ENCODE data around the gene VIT. TPM values are rescaled to one million over a fixed set of nuclear protein-coding genes. Genes with fewer than 3 reads are reported as not detected.

VIT gene
- total RNA-seq, 5 donors from 2014 or later (not counting 1 experiment from before 2014, with no cell fraction given): 0.14 TPM; not detected in 4

DNA sequence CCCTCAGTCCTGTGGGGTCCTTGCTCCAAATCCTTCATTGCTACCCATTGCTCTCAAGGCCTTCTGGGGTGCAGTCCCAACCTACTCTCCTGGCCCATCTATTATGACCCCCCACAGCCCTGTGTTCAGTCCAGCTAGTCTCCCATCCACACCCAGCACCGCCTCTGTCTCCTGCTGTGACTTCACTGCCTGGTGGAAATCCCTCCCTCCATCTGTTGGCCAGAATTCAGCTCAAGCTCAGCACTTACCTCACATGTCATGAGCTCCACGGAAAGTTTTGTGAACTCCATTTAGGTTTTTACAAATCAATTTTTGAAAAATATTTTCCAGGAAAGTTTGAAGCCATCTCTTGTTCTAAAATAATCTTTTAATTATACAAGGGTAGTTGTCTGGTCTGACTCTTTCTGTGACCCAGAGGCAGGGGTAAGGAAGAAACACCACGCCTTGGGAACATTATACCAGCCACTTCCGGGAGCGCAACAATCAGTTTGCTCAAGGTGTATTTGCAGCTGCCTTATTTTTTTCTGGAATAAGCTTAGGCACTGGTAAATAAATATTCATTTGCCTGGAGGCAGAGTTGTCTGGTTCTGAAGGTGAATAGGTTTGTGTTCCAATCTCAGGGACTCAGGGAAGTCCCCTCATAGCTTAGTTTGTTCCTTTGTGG lies 110.8 kb downstream of the VIT start:
- Histone ChIP-seq H3K27ac (ENCODE audit: low read length) (no peak overlapping the region), H3K27me3 (replicated peaks in 1 of 2; ENCODE audit: control insufficient read depth in 2 of 2, extremely low read depth in 1 of 2, insufficient read depth in 2 of 2, low read length in 1 of 2) (peaks cover 0 to 11% of the 10 kb centered on the region in 2 experiments), H3K9me3 (no peaks in the 10 kb centered on the region), H3K4me1 (ENCODE audit: control insufficient read depth in 1 of 2, extremely low read depth in 1 of 2, insufficient read depth in 2 of 2, low read length in 2 of 2) (peaks cover 0 to 25% of the 10 kb centered on the region in 2 experiments), H3K36me3 (ENCODE audit: control insufficient read depth in 2 of 2, extremely low read depth in 1 of 2, insufficient read depth in 1 of 2, low read length in 1 of 2) (no peaks in the 10 kb centered on the region), H3K4me3 (ENCODE audit: control insufficient read depth in 1 of 2, extremely low read depth in 1 of 2, low read length in 1 of 2) (no peak overlapping the region)
- Mint-ChIP-seq H3K4me3 (no peak overlapping the region), H3K4me1 (peaks cover 0 to 3% (median 0%) of the 10 kb centered on the region in 3 donors), H3K27me3 (peaks cover under 1 to 7% of the 10 kb centered on the region in 2 donors), H3K9me3 (peaks cover 0 to 6% (median 0%) of the 10 kb centered on the region in 3 donors), H3K27ac (no peak overlapping the region), H3K36me3 (no peaks in the 10 kb centered on the region)
- POLR2A ChIA-PET: no interaction called here
- CTCF ChIA-PET: no interaction called here
- WGBS (ENCODE audit: insufficient coverage): no CpG with 5 or more reads among the region's 5 CpGs
- ATAC-seq (replicated peaks in 1 of 4) (no peak), DNase-seq (no peak)

DNA sequence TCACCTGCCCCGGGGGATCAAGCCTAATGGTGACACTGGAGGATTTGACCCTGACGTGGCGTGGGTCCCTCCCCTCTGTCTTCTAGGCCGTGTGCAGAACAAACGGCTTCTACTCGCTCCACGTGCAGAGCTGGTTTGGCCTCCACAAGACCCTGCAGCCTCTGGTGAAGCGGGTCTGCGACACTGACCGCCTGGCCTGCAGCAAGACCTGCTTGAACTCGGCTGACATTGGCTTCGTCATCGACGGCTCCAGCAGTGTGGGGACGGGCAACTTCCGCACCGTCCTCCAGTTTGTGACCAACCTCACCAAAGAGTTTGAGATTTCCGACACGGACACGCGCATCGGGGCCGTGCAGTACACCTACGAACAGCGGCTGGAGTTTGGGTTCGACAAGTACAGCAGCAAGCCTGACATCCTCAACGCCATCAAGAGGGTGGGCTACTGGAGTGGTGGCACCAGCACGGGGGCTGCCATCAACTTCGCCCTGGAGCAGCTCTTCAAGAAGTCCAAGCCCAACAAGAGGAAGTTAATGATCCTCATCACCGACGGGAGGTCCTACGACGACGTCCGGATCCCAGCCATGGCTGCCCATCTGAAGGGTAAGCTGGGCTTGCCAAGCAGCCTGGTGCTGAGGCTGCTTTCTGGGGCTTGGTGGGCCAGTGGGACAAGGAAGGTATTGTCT lies 112.0 kb downstream of the VIT start:
- ChIA-PET POLR2A (no interaction called here), CTCF (no interaction called here)
- no peak overlapping the region for H3K27ac ChIP-seq (ENCODE audit: low read length)
- 94% methylated on average over 32 of the region's 35 CpGs for WGBS (ENCODE audit: insufficient coverage)
- no peak for DNase-seq
- H3K9me3 Mint-ChIP-seq: peaks cover 0 to under 1% (median 0%) of the 10 kb centered on the region in 3 donors
- H3K27me3 ChIP-seq (replicated peaks in 1 of 2; ENCODE audit: control insufficient read depth in 2 of 2, extremely low read depth in 1 of 2, insufficient read depth in 2 of 2, low read length in 1 of 2): peaks cover 0 to 11% of the 10 kb centered on the region in 2 experiments
- peaks cover 0 to 3% (median 0%) of the 10 kb centered on the region in 3 donors for H3K4me1 Mint-ChIP-seq
- no peaks in the 10 kb centered on the region for H3K9me3 ChIP-seq
- ATAC-seq (replicated peaks in 1 of 4): no peak
- H3K27ac Mint-ChIP-seq: no peak overlapping the region
- no peak overlapping the region for H3K4me3 ChIP-seq (ENCODE audit: control insufficient read depth in 1 of 2, extremely low read depth in 1 of 2, low read length in 1 of 2)
- no peaks in the 10 kb centered on the region for H3K36me3 Mint-ChIP-seq
- H3K4me1 ChIP-seq (ENCODE audit: control insufficient read depth in 1 of 2, extremely low read depth in 1 of 2, insufficient read depth in 2 of 2, low read length in 2 of 2): peaks cover 0 to 20% of the 10 kb centered on the region in 2 experiments
- no peak overlapping the region for H3K4me3 Mint-ChIP-seq
- no peaks in the 10 kb centered on the region for H3K36me3 ChIP-seq (ENCODE audit: control insufficient read depth in 2 of 2, extremely low read depth in 1 of 2, insufficient read depth in 1 of 2, low read length in 1 of 2)
- H3K27me3 Mint-ChIP-seq: peaks cover 2 to 7% of the 10 kb centered on the region in 2 donors

DNA sequence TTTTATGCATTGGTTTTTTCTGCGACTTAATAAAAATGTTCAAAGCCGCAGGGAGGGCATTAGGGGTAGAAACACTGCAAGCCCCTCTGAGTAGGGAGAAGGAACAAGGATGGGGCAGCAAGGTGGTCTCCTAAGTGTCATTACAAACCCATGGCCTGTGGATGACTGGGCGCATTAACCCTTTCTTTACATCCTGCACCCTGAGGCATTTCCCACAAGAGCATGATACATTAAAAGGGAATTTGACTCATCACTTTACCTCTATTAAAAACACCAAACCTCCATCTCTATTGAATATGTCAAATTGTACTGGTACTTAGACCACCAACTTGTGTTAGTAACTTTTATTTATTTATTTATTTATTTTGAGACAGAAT lies 112.5 kb downstream of the VIT start:
- no CpG with 5 or more reads among the region's 3 CpGs for WGBS (ENCODE audit: insufficient coverage)
- Histone ChIP-seq H3K4me3 (ENCODE audit: control insufficient read depth in 1 of 2, extremely low read depth in 1 of 2, low read length in 1 of 2) (no peak overlapping the region), H3K27me3 (replicated peaks in 1 of 2; ENCODE audit: control insufficient read depth in 2 of 2, extremely low read depth in 1 of 2, insufficient read depth in 2 of 2, low read length in 1 of 2) (peaks cover 0 to 11% of the 10 kb centered on the region in 2 experiments), H3K9me3 (no peaks in the 10 kb centered on the region), H3K27ac (ENCODE audit: low read length) (no peak overlapping the region), H3K36me3 (ENCODE audit: control insufficient read depth in 2 of 2, extremely low read depth in 1 of 2, insufficient read depth in 1 of 2, low read length in 1 of 2) (no peaks in the 10 kb centered on the region), H3K4me1 (ENCODE audit: control insufficient read depth in 1 of 2, extremely low read depth in 1 of 2, insufficient read depth in 2 of 2, low read length in 2 of 2) (peaks cover 0 to 16% of the 10 kb centered on the region in 2 experiments)
- Mint-ChIP-seq H3K9me3 (no peaks in the 10 kb centered on the region), H3K27me3 (peaks cover 2 to 7% of the 10 kb centered on the region in 2 donors), H3K4me1 (peaks cover 0 to 3% (median 0%) of the 10 kb centered on the region in 3 donors), H3K4me3 (no peak overlapping the region), H3K27ac (no peak overlapping the region), H3K36me3 (no peaks in the 10 kb centered on the region)
- ATAC-seq (replicated peaks in 1 of 4) (no peak), DNase-seq (no peak)
- ChIA-PET POLR2A (no interaction called here), CTCF (no interaction called here)

DNA sequence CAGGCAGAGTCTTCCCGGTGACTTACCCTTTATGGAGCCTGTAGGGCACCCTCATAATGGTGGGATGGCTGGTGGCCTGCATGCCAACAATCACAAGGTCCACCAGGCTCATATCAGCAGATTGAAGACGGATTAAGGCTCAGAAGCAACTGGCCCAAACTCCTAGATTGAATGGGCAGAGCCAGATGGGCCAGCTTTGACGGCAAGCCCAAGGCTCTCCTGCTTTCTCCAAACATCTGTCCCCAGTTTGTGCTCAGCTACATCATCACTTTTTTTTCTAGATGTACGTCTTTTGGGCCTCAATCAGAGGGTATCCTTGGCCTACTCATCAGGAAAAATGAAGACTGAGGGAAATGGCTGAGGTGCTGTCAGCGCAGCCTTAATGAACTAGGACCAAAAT lies 114.6 kb downstream of the VIT start:
- no peaks in the 10 kb centered on the region for H3K9me3 ChIP-seq
- POLR2A ChIA-PET: no interaction called here

DNA sequence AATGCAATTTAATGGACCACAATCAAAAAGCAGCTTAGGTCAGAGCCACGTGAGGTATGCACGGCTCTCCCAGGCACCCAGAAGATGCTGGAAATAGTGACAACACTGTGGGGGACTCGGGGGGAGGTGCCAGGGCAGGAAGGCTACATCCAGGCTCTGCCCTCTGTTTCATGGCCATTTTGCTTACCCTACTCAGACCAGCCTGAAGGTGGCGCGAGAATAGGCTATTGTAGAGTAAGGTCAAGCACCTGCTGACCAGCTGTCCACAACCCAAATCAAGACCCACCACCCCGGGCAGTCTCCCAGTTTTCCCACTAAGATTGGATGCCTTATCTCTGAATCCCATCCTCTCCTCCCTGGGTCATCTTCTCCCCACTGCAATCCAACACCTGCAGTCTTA lies 115.7 kb downstream of the VIT start:
- Histone ChIP-seq H3K9me3 (no peaks in the 10 kb centered on the region), H3K36me3 (ENCODE audit: control insufficient read depth in 2 of 2, extremely low read depth in 1 of 2, insufficient read depth in 1 of 2, low read length in 1 of 2) (no peaks in the 10 kb centered on the region), H3K4me3 (ENCODE audit: control insufficient read depth in 1 of 2, extremely low read depth in 1 of 2, low read length in 1 of 2) (no peak overlapping the region), H3K27ac (ENCODE audit: low read length) (no peak overlapping the region), H3K27me3 (replicated peaks in 1 of 2; ENCODE audit: control insufficient read depth in 2 of 2, extremely low read depth in 1 of 2, insufficient read depth in 2 of 2, low read length in 1 of 2) (peaks cover 0 to 11% of the 10 kb centered on the region in 2 experiments), H3K4me1 (ENCODE audit: control insufficient read depth in 1 of 2, extremely low read depth in 1 of 2, insufficient read depth in 2 of 2, low read length in 2 of 2) (no peaks in the 10 kb centered on the region)
- H3K27ac Mint-ChIP-seq: no peak overlapping the region
- no peak overlapping the region for H3K4me3 Mint-ChIP-seq
- no peak for DNase-seq
- H3K27me3 Mint-ChIP-seq: peaks cover 2% of the 10 kb centered on the region in 2 donors
- ChIA-PET POLR2A (no interaction called here), CTCF (interaction anchor here in 1 of 2 donors (0.6 kb wide), 1 partner anchor 1042 kb away, joined by 4 read pairs; no protein-coding TSS in a partner anchor)
- 66% methylated on average over 3 of the region's 6 CpGs for WGBS (ENCODE audit: insufficient coverage)
- H3K4me1 Mint-ChIP-seq: no peaks in the 10 kb centered on the region
- no peaks in the 10 kb centered on the region for H3K36me3 Mint-ChIP-seq
- no peaks in the 10 kb centered on the region for H3K9me3 Mint-ChIP-seq
- no peak for ATAC-seq (replicated peaks in 1 of 4)

More for the DNA sequence above, 114.6 kb downstream of the VIT start:
- 95% methylated on average over 4 of the region's 5 CpGs for WGBS (ENCODE audit: insufficient coverage)
- ATAC-seq (replicated peaks in 1 of 4) (no peak), DNase-seq (no peak)
- H3K27me3 Mint-ChIP-seq: peaks cover 2 to 7% of the 10 kb centered on the region in 2 donors
- H3K4me1 Mint-ChIP-seq: no peaks in the 10 kb centered on the region
- H3K36me3 ChIP-seq (ENCODE audit: control insufficient read depth in 2 of 2, extremely low read depth in 1 of 2, insufficient read depth in 1 of 2, low read length in 1 of 2): no peaks in the 10 kb centered on the region
- H3K27ac Mint-ChIP-seq: no peak overlapping the region
- H3K27me3 ChIP-seq (replicated peaks in 1 of 2; ENCODE audit: control insufficient read depth in 2 of 2, extremely low read depth in 1 of 2, insufficient read depth in 2 of 2, low read length in 1 of 2): peaks cover 0 to 11% of the 10 kb centered on the region in 2 experiments
- H3K36me3 Mint-ChIP-seq: no peaks in the 10 kb centered on the region
- no peak overlapping the region for H3K4me3 Mint-ChIP-seq
- CTCF ChIA-PET: no interaction called here
- H3K4me3 ChIP-seq (ENCODE audit: control insufficient read depth in 1 of 2, extremely low read depth in 1 of 2, low read length in 1 of 2): no peak overlapping the region
- no peaks in the 10 kb centered on the region for H3K9me3 Mint-ChIP-seq
- no peak overlapping the region for H3K27ac ChIP-seq (ENCODE audit: low read length)
- H3K4me1 ChIP-seq (ENCODE audit: control insufficient read depth in 1 of 2, extremely low read depth in 1 of 2, insufficient read depth in 2 of 2, low read length in 2 of 2): peaks cover 0 to 4% of the 10 kb centered on the region in 2 experiments

- ATAC-seq (replicated peaks in 1 of 4) (no peak), DNase-seq (no peak)
- no peak overlapping the region for H3K27ac Mint-ChIP-seq
- Histone ChIP-seq H3K4me1 (ENCODE audit: control insufficient read depth in 1 of 2, extremely low read depth in 1 of 2, insufficient read depth in 2 of 2, low read length in 2 of 2) (no peaks in the 10 kb centered on the region), H3K9me3 (no peaks in the 10 kb centered on the region), H3K4me3 (ENCODE audit: control insufficient read depth in 1 of 2, extremely low read depth in 1 of 2, low read length in 1 of 2) (no peak overlapping the region), H3K36me3 (ENCODE audit: control insufficient read depth in 2 of 2, extremely low read depth in 1 of 2, insufficient read depth in 1 of 2, low read length in 1 of 2) (no peaks in the 10 kb centered on the region), H3K27me3 (replicated peaks in 1 of 2; ENCODE audit: control insufficient read depth in 2 of 2, extremely low read depth in 1 of 2, insufficient read depth in 2 of 2, low read length in 1 of 2) (no peaks in the 10 kb centered on the region), H3K27ac (ENCODE audit: low read length) (no peak overlapping the region)
- 93% methylated on average over 2 of the region's 2 CpGs for WGBS (ENCODE audit: insufficient coverage)
- no peaks in the 10 kb centered on the region for H3K36me3 Mint-ChIP-seq
- ChIA-PET CTCF (no interaction called here), POLR2A (no interaction called here)
- H3K27me3 Mint-ChIP-seq: no peaks in the 10 kb centered on the region
- H3K4me1 Mint-ChIP-seq: no peaks in the 10 kb centered on the region
- no peaks in the 10 kb centered on the region for H3K9me3 Mint-ChIP-seq
- H3K4me3 Mint-ChIP-seq: no peak overlapping the region
Measured at GRCh38 chr2:36818542-36818941, 122.0 kb downstream of the VIT start.
